OCI-M2 (cell line): ENCODE data around the gene WDR70.
"Not testable (repeated sequence)": the region's sequence is repeated elsewhere in the genome, so short reads cannot be mapped to it uniquely, and the experiment has no call there.

Source experiments
- DNase-seq: peaks from one replicate; lab custom pipeline; 2025; ENCODE audit not compliant: unreplicated experiment; lab: John Stamatoyannopoulos, UW

Gene WDR70

DNA sequence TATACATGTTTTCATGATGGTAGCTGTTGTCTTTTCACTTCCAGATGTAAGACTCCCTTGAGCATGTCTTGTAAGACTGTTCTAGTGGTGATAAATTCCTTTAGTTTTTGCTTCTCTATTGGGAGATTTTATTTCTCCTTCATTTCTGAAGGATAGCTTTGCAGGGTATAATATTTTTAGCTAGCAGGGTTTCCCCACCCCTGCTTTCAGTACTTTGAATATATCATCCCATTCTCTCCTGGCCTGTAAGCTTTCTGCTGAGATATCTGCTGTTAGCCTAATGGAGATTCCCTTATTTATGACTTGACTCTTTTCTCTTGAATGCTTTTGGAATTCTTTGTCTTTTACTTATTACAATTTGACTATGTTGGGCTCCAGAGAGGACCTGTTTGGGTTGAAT, 249.8 kb downstream of the WDR70 start:
- DNase-seq, result no peak

DNA sequence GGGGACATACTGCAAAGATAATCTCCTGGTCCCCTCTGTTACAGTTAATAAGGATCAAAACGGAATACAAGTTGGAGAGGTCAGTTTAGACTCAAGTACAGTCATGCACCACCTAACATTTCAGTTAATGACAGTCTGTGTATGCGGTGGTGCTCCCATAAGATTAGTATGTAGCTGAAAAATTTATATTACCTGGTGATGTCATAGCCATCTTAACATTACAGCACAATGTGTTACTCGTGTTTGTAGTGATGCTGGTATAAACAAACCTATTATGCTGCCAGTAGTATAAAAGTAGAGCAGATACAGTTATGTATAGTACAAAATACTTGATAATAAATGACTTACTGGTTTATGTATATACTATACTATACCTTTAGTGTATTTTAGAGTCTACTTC, 252.8 kb downstream of the WDR70 start:
- no peak for DNase-seq

DNA sequence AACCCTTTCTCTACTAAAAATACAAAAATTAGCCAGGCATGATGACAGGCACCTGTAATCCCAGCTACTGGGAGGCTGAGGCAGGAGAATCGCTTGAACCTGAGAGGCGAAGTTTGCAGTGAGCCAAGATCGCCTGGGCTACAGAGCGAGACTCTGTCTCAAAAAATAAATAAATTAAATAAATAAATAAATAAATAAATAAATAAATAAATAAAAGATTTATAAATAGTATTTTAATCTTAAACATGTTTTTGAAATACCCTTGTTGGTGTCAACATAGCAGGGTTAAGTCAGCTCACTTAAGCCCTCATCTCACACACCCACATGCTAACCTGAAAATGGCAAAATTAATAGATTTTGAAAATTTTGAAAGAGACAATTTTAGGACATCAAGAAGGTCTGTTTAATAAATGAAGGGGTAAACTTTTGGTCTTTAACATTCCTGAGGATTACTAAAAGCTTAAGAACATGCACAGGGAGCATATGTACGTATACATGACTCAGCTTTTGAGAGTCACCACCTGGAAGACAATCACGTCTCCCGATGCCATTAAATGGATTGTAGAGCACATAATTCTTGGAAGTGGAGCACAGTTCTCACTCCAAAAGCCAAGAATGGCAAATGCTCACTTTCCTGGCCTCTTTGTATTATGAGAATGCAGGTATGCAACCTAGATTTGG, 258.2 kb downstream of the WDR70 start:
- DNase-seq, result no peak

DNA sequence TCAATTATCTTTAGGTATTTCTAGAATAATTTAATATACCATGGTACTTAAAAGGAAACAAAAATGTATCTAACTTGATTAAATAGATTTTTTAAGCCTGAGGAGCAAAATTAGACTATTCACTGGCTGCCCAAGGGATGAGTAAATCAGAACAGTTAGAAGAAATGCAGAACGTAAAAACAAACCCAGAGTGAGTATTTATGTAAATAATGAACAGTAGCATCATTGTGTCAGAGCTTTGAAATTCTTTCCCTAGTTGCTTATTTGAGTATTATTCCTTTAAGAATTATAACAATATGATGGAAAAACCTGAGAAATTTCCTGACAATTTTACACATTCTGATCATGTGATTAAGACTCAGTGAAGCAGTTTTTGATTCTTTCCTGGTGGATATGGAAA, 259.8 kb downstream of the WDR70 start:
- DNase-seq, result no peak

DNA sequence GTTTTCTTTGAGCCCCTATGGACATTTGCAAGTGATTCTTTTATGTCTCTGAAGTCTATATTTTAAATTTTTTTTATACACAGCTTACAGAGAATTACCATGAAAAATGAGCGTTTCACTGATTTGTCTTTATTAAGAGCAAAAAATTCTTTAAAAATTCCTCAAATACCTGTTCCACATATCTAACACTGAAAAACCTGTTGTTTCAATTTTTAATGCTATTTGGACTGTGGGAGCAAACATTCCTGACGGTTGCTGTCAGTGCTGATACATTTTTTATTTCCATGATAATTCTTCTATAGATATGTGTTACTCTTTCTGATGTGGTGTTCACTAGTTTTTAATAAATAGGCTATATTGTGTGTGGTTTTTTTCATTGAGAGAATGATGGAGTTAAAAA, 261.0 kb downstream of the WDR70 start:
- no peak for DNase-seq

DNA sequence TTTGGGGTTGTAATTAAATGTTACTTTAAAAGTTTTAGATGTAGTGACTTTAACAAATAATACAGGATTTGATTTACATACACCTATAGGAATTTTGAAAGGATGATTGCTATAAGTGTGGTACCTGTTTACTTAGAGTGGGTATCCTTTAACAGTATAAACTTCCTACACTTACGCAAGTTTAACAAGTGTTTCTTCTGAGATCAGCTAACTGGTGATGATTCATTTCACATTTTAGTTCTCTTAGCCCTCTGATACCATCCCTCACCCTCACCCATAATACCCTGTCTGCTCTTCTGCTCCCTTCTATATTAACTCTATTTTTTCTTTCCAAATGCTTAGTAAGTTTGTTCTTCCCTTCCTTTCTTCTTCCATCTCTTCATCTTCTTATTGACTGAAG, 262.8 kb downstream of the WDR70 start:
- no peak for DNase-seq

DNA sequence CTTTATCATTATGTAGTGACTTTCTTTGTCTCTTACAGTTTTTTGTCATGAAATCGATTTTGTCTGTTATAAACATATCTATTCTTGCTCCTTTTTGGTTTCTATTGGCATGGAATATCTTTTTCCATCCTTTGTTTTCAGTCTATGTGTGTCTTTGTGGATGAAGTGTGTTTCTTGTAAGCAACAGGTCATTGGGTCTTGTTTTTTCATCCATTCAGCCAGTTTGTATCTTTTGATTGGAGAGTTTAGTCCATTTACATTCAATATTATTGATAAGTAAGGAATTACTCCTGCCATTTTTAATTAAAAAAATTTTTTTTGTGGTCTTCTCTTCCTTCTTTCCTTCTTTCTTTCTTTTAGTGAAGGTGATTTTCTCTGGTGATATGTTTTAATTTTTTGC, 266.6 kb downstream of the WDR70 start:
- DNase-seq, result no peak

DNA sequence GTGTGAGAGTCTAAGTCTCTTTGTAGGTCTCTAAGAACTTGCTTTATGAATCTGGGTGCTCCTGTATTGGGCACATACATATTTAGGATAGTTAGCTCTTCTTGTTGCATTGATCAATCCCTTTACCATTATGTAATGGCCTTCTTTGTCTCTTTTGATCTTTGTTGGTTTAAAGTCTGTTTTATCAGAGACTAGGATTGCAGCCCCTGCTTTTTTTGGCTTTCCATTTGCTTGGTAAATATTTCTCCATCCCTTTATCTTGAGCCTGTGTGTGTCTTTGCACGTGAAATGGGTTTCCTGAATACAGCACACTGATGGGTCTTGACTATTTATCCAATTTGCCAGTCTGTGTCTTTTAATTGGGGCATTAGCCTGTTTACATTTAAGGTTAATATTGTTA, 275.4 kb downstream of the WDR70 start:
- not testable (repeated sequence) for DNase-seq

DNA sequence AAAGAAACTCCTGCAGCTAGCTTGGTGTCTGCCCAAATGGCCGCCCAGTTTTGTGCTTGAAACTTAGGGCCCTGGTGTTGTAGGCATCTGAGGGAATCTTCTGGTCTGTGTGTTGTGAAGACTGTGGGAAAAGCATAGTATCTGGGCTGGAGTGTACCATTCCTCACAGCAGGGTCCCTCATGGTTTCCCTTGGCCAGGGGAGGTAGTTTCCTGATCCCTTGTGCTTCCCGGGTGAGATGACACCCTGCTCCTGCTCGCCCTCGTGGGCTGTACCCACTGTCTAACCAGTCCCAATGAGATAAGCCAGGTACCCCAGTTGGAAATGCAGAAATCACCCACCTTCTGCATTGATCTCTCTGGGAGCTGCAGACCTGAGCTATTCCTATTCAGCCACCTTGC, 277.9 kb downstream of the WDR70 start:
- DNase-seq, result no peak

DNA sequence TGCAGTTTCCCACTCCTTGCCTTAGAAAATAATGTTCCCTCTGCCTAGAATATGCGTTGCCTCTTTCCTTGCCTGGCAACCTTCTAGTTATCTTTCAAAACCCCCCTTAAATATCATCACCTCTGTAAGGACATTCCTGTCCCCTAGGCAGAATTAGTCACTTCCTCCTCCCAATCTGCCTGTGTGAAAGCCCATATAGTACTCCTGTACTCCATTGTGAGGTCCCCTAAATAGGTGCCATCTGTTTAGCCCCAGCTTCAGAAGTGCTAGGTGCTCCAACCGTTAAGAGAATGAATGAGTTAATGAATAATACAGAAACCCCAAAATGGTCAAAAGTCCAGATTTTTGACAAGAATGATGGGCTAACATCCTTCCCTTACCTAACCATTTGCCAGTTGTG, 279.3 kb downstream of the WDR70 start:
- DNase-seq, result no peak

DNA sequence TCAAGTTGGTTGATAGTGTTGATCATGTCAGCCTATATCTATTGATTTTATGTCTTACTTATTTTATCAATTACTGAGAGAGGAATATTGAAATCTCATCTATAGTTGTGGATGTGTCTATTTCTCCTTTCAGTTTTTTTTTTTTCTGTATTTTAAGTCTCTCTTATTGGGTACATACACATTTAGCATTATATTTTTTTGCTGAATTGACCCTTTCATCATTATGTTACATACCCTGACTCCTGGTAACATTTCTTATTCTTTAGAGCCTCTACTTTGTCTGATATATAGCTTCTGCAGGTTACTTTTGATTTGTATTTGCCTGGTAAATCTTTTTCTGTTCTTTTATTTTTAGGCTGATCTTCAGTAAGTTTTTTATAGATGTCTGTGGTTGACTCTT, 281.2 kb downstream of the WDR70 start:
- DNase-seq, result no peak

DNA sequence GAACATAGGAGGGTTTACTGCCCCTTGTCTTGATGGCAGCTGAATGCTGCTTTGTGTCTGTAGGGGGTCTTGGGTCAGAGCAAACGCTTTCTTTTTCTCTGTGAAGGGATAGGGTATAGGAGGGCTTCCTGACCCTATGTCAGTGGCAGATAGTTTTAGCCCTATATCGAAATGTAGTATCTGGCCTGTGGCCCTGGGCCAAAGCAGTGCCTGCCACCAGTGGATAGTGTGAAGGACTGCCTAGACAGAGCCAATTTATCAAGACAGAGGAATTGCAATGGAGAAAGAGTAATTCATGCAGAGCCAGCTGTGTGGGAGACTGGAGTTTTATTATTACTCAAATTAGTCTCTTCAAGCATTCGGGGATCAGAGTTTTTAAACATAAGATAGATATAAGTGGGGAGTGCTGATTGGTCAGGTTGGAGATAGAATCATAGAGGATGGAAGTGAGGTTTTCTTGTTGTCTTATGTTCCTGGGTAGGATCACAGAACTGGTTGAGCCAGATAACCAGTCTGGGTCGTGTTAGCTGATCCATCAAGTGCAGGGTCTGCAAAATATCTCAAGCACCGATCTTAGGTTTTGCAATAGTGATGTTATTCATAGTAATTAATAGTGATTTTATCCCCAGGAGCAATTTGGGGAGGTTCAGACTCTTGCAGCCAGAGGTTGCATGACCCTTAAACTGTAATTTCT, 282.3 kb downstream of the WDR70 start:
- DNase-seq, result no peak

DNA sequence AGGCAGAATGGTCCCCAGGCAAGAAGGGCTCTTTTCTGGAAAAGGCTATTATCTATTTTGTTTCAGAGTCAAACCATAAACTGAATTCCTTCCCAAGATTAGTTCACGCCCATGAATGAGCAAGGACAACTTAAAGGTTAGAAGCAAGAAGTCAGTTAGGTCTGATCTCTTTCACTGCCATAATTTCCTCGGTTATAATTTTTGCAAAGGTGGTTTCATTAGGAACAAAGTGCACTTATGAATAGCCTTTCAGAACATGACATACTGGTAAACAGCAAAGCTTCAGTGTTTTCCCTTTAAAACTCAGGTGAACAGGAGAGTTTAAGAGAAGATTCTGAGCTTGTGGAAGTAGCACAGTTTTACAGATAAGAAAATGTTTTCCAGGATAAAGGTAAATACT, 282.8 kb downstream of the WDR70 start:
- DNase-seq, result no peak

DNA sequence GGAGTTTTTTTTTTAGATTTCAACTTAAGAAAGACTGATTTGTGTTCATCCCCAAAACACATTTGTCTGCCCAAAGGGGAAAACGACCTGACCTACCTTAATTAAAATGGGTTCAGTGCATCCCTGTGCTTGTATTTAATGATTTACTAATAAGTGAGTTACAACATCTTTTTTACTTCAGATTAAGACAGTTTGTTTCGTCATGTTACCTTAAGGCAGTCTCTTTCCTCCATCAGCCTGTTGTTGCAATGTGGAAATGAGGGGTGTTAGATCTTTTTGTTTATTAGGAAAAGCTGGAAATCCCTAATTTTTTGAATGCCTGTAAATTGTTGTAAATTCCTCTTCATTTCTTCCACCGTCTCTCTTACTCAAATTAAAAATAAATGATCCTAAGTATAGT, 283.2 kb downstream of the WDR70 start:
- no peak for DNase-seq

DNA sequence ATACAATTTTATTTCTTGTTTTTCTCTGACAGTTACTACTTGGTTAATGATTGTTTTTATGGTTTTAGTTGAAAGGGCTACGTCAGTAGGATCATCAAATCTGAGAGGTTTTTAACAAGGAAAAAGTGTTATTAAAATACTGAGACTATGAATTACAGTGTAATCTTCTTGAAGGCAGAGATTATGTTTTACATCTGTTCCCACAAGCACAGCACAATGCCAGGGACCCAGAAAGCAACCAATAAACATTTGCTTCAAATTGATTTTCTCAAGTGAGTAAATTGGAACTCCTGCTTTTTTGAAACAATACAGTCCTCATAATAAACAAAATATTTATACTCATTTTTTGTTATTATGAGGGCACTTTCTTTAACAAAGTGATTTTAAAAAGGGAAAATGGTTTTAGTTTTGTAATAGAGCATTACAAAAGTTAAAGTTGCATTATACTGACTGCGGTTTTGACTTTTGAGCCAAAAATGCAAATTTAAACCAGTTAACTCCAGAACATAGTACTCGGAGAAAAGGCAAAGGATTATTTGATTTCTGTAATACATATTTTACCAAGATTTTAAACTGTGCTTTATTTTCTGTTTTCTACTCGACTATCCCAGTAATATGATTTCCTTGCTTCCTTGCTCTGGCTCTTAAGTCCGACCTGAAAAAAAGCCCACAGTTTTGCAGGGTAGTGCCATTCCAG, 283.8 kb downstream of the WDR70 start:
- DNase-seq, result no peak

DNA sequence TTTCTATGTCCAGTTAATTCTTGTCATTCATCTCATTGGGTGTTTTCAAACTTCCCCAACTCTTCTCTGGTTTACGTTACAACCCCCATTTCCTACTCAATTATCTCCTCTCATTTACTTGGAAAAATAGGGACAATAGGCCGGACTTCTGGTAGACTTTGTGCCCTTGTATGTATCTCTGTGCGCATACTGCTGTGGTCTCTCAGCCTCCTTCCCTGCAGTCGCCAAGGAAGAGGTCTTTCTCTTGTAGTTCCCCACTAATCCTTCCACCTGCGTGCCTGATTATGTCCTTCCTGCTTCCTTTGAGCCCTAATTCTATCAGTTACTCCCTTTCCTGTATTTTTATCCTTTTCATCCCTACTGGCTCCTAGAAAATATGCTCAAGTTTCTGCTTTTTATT, 284.4 kb downstream of the WDR70 start:
- DNase-seq, result no peak

DNA sequence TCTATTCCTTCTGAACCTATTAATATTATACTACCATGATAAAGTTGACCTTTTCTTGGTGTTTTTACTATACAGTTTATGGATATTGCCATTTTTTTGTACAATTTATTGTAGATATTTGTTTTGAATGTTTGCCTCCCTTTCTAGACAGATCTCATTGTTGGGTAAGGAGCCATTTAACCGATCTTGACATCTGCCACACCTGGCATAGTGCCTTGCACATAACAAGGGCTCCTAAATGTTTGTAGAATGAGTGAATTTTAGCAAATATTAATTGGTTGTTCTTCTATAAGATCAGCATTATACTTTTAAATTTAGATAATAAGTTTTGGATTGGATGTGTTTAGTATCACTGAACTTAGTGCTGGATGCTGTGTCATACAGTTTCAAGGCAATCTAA, 285.4 kb downstream of the WDR70 start:
- DNase-seq, result no peak

DNA sequence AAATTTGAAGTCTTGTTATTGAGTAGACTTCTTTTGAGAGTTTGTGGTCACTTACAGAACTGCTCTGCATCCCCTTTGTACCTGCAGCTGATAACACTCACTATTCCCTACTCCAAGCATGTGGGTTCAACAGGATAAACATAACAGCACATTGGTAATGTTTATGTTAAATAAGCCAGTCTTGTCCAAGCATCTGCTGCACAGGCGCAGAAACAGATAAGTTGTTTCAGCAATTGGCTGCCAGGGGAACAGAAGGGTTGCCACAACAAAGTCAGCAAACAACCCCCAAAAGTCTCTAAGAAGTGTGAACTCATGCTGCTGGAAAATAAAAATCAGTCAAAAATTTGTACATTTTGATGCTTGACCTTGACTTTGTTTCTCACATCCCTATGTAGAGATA, 286.2 kb downstream of the WDR70 start:
- no peak for DNase-seq

DNA sequence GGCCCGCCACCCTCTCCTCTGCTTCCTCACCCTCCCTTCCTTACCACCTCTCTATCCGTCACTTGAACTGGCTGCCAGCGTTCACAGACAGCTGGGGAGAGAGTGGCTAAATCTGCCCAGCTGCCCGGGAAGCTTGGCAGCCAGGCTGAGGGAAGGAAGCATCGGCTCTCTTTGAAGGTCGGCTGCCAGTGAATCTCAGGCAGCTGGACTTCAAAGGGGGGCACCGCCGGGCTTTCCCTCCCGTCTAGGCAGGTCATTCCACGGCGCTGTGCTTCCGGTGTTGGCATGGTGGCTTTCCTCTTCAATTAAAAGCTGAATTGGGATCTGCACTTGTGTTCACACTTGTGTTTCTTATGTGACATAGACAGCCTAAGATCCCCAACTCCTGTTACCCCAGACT, 286.8 kb downstream of the WDR70 start:
- DNase-seq, result no peak

DNA sequence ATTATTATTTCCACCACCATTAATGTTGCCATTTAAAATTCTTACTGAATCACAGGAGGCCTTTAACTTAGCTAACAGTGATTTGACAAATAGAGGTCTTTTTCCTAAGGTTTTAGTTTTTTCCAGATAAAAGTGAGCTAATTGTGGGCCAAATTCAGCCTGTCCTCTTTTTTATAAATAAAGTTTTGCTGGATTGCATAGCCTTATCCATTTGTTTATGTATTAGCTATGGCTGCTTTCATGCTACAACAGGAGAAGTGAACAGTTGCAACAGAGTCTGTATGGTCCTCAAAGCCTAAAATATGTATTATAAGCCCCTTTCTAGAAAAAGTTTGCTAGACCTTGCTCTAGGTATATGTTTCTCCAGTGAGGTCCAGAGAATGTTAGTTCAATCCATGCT, 288.3 kb downstream of the WDR70 start:
- DNase-seq, result no peak

DNA sequence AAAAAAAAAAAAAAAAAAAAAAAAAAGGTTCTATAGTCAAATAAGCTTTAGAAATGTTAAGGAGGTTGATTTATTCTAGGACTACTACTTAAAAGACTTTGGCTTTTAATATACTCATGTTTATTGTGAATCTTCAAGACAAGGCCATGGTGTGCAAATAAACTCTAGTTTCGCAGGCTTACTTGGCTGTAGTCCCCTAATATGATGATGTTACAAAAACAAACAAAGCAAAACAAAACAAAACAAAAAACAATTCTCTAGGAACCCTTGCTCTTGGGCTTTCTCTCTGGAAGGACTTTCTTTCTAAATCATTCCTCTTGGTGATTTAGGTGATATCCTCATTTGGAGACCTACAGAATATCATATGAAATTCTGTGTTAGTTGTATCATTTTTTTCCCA, 288.7 kb downstream of the WDR70 start:
- no peak for DNase-seq

DNA sequence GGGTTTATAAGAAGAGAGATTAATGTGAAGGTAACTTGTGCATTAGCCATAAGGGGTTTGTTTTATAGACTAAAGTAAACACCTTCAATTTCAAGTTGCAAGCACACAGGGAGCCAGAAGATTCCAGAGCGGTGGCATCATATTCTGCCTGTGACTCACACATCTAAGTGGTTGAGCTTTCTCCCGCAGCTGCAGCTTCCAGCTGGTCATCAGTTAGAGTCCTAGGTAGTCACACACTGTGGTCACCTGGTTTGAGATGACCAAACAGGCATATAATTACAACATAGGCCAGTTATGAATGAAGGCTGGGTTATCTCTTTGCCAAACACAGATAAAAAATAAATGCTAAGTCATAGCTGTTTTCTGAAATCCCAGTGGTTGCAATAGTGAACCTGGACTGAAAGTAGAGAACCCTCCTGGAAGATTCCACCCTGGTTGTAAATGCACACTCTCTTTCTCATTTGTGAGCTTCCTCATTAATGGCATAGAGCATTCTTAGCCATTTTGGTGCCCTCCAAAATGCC, 289.5 kb downstream of the WDR70 start:
- no peak for DNase-seq
